HUES6 (cell line): ENCODE measurements around the gene HTR3C.
"Not testable (repeated sequence)": the region's sequence is repeated elsewhere in the genome, so short reads cannot be mapped to it uniquely, and the experiment has no call there.

Experiments
- H3K27ac ChIP-seq: 2 replicates; pipeline ENCODE4 v1.7.0; 2013; ENCODE audit warnings: low read depth, mild to moderate bottlenecking, low read length, inconsistent platforms
- H3K27me3 ChIP-seq: 2 replicates; pipeline ENCODE4 v1.6.1; 2013; ENCODE audit warnings: low read length; ENCODE audit not compliant: control insufficient read depth, insufficient read depth
- H3K36me3 ChIP-seq: 2 replicates; pipeline ENCODE4 v1.6.1; 2013; ENCODE audit warnings: low read length; ENCODE audit not compliant: control insufficient read depth, insufficient read depth
- H3K4me1 ChIP-seq: 2 replicates; pipeline ENCODE4 v1.6.1; 2013; ENCODE audit warnings: low read length; ENCODE audit not compliant: control insufficient read depth, insufficient read depth
- H3K4me3 ChIP-seq: 2 replicates; pipeline ENCODE4 v1.5.1; 2013; ENCODE audit warnings: low read depth, low read length
- H3K9ac ChIP-seq: one replicate; pipeline ENCODE4 v1.6.1; 2013; ENCODE audit warnings: mild to moderate bottlenecking, low read length
- H3K9me3 ChIP-seq: 2 replicates; pipeline ENCODE4 v1.6.1; 2013; ENCODE audit warnings: low read depth, low read length; ENCODE audit not compliant: control insufficient read depth, insufficient read depth

HTR3C gene

DNA sequence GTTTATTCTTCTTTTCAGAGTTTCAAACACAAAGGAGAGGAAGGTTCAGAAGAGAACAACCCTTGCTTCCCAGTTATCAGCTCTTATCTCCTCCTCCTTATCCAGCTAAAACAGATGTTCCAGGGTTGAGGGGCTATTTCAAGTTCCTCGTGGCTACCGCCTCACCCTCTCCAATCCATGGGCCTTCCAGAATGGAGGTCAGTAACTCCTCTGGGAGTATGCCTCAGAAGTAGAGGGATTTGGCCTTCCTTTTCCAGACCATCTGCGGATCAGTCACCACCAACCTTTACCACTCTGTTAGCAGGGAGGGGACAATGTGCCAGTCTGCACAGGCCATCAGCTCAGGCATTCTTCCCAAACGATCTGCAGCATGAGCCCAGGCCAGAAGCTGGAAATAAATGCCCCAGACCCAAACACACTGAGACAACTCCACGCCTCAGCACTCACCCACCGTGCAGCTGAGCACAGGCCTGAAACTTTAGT is 14.8 kb downstream of the HTR3C start:
- H3K36me3 ChIP-seq, result no peaks in the 10 kb centered on the region
- H3K27ac ChIP-seq, result no peak overlapping the region
- H3K4me3 ChIP-seq, result no peak overlapping the region
- H3K27me3 ChIP-seq, result no peaks in the 10 kb centered on the region
- peaks cover 9% of the 10 kb centered on the region for H3K9me3 ChIP-seq
- H3K4me1 ChIP-seq, result no peaks in the 10 kb centered on the region
- no peak overlapping the region for H3K9ac ChIP-seq

DNA sequence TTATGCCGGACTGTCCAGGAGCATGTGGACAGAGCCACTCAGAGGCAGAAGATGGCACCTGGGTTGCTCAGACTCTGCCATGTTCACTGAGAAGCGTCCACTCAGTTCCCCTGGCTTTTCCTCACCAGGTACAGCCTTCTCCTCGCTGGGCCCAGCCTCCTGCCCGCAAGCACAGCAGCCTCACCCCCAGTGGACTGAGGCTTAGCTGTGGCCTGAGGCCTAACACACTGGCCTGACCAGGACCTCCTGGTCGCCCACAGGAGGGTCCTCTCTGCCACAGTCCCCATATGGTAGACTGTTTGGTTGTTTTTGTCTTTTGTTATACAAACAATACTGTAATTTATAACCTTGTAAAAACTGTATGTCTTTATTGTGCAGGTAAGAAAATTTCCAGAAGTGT is 15.5 kb downstream of the HTR3C start:
- Histone ChIP-seq H3K27ac (no peak overlapping the region), H3K4me1 (no peaks in the 10 kb centered on the region)

DNA sequence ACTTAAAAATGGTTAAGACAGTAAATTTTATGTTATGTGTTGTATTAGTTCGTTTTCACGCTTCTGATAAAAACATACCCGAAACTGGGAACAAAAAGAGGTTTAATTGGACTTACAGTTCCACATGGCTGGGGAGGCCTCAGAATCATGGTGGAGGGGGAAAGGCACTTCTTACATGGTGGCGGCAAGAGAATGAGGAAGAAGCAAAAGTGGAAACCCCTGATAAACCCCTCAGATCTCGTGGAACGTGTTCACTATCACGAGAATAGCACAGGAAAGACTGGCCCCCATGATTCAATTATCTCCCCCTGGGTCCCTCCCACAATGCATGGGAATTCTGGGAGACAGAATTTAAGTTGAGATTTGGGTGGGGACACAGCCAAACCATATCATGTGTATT is 18.3 kb downstream of the HTR3C start:
- not testable (repeated sequence) for H3K27ac ChIP-seq, H3K4me1 ChIP-seq, H3K9ac ChIP-seq

More for the DNA sequence above, 15.5 kb downstream of the HTR3C start:
- Histone ChIP-seq H3K9me3 (peaks cover 9% of the 10 kb centered on the region), H3K9ac (no peak overlapping the region), H3K36me3 (no peaks in the 10 kb centered on the region), H3K27me3 (no peaks in the 10 kb centered on the region), H3K4me3 (no peak overlapping the region)

DNA sequence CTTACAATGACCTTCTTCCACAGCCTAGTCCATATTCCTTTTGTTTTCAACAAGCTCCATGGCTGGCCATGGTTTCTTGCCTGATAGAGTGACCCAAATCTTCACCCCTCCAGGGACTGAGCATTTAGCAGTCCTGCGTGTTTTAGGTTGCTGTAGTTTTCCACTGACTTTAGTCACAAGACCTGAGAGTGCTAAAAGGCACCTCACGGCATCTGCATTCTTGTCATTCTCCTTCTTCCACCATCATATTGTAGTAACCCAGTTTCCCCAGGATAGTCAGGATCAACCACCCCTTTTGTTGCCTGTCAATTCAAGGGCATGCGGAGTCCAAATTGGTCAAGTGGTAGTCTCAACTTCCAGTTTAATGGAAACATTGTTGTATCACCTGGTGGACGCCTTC is 20.8 kb downstream of the HTR3C start:
- Histone ChIP-seq H3K9ac (no peak overlapping the region), H3K4me3 (no peak overlapping the region), H3K27ac (no peak overlapping the region), H3K9me3 (peaks cover 9% of the 10 kb centered on the region), H3K36me3 (no peaks in the 10 kb centered on the region), H3K4me1 (peaks cover 2% of the 10 kb centered on the region; the same call in 1 of the 2 replicates), H3K27me3 (no peaks in the 10 kb centered on the region)

More for the DNA sequence above, 18.3 kb downstream of the HTR3C start:
- not testable (repeated sequence) for H3K27me3 ChIP-seq, H3K4me3 ChIP-seq, H3K36me3 ChIP-seq, H3K9me3 ChIP-seq

DNA sequence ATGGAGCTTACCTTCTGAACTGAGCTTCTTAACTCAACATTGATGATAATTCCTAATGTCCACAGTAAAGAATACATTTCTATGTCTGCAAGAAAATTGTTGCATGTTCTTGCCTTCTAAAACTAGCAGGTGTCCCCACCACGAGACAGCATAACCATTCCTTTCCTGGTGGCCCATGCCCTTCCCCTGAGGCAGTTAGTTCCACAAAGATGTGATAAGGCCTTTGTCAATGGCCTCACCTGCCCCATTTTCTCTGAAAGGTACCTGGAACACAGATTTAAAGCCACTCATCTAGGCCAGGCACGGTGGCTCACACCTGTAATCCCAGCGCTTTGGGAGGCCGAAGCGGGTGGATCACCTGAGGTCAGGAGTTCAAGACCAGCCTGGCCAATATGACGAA is 23.1 kb downstream of the HTR3C start:
- peaks cover 2% of the 10 kb centered on the region; the same call in 1 of the 2 replicates for H3K4me1 ChIP-seq
- no peak overlapping the region for H3K9ac ChIP-seq
- H3K27ac ChIP-seq, result no peak overlapping the region

DNA sequence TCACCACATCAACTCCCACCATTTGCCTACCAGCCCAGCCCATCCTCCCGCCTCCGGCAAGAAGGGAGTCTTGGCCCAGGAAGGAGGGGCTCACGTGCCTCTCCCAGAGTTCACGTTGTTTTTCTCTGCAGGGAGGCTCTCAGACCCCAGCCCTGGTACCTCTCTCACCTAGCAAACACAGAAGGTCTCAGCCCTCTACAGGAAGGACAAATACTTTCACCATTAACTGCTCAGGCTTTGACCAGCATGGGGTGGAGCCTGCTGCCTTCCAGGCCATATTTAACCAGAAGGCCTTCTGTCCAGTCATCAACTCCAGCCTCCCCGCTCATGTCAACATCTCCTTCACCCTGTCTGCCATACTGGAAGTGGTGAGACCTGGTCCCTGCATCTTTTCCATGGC is 25.0 kb downstream of the HTR3C start:
- H3K4me1 ChIP-seq, result peaks cover 2% of the 10 kb centered on the region; the same call in 1 of the 2 replicates
- H3K9me3 ChIP-seq, result no peaks in the 10 kb centered on the region
- no peak overlapping the region for H3K27ac ChIP-seq
- no peak overlapping the region for H3K9ac ChIP-seq
- H3K4me3 ChIP-seq, result no peak overlapping the region
- H3K36me3 ChIP-seq, result no peaks in the 10 kb centered on the region
- H3K27me3 ChIP-seq, result no peaks in the 10 kb centered on the region

More for the DNA sequence above, 23.1 kb downstream of the HTR3C start:
- H3K9me3 ChIP-seq, result peaks cover 4% of the 10 kb centered on the region; the same call in 1 of the 2 replicates
- H3K4me3 ChIP-seq, result no peak overlapping the region
- H3K27me3 ChIP-seq, result no peaks in the 10 kb centered on the region
- H3K36me3 ChIP-seq, result no peaks in the 10 kb centered on the region

DNA sequence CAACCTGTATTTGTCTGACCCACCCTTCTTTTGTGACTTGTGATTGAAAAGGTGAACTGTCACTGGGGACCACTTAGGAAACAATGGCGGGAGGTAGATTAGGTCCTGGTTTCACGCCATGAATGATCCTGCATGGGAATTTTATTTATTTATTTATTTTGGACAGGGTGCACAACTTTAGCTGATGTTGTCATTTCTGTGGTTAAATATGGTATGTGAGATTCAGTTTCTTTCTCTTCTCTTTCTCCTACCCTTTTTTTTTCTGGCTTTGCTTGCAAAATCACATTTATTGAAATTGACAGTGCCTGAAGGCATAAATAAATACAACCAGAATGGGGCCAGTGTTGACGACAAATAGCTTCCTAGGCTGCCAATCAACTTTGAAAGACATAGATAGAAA is 26.0 kb downstream of the HTR3C start:
- Histone ChIP-seq H3K9ac (no peak overlapping the region), H3K4me1 (peaks cover 2% of the 10 kb centered on the region; the same call in 1 of the 2 replicates), H3K27ac (no peak overlapping the region), H3K27me3 (no peaks in the 10 kb centered on the region), H3K4me3 (no peak overlapping the region), H3K36me3 (no peaks in the 10 kb centered on the region), H3K9me3 (no peaks in the 10 kb centered on the region)

DNA sequence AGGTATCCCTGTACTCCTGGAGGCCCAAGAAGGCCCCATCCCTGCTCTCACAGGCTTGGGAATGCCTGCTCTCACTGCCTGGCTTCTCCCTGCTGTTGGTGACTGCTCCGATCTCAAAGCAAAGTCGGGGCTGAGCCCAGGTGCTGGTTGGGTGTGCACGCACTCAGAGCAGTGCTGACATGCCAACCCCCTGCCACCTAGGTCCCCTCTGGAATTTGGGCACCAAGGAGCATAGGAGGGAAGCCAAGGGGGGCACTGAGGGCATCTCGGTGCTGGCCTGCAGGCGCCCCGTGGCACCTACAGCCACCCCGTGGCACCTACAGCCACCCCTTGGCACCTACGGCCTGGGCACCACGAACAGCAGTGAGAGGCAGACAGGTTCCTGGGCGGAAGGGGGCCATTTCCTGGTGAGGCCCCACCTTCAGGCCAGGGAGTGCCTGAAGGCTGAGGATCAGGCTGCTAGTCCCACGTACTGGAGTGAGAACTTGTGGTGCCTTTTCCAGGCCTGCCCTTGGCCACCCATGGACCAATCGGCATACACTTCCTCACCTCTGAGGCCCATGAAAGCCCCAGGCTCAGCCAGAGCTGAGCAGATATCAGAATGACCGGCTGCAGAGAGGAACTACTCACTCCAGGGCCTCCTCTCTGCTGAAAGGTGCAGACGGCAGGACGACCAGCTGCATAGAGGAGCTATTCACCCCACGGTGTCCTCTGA is 28.4 kb downstream of the HTR3C start:
- Histone ChIP-seq H3K36me3 (no peaks in the 10 kb centered on the region), H3K4me1 (peaks cover 2% of the 10 kb centered on the region; the same call in 1 of the 2 replicates), H3K27ac (no peak overlapping the region), H3K4me3 (no peak overlapping the region), H3K9ac (no peak overlapping the region), H3K9me3 (peaks cover 6% of the 10 kb centered on the region; the same call in 1 of the 2 replicates), H3K27me3 (no peaks in the 10 kb centered on the region)

DNA sequence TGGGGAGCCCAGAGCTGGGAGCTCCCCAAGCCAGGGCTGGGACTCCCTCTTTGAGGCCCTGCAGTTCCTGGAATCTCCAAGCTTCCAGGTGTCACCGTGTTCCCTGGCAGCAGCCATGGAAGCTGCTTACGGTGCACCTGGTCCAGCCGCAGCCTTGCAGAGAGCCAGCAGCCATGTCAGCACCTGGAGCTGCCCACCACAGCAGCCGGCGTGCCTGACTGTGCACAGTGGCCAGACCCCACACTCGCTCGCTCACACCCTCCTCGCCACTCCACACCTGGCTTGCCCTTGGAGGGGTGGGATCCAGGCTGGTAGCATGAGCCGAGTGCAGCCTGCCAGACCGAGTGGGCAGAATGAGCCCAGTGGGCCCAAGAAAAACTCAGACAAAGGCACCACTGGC is 29.2 kb downstream of the HTR3C start:
- H3K9me3 ChIP-seq, result peaks cover 6% of the 10 kb centered on the region; the same call in 1 of the 2 replicates
- H3K4me3 ChIP-seq, result no peak overlapping the region
- H3K27me3 ChIP-seq, result no peaks in the 10 kb centered on the region
- no peaks in the 10 kb centered on the region for H3K36me3 ChIP-seq
- no peak overlapping the region for H3K9ac ChIP-seq
- H3K27ac ChIP-seq, result no peak overlapping the region
- H3K4me1 ChIP-seq, result peaks cover 2% of the 10 kb centered on the region; the same call in 1 of the 2 replicates

DNA sequence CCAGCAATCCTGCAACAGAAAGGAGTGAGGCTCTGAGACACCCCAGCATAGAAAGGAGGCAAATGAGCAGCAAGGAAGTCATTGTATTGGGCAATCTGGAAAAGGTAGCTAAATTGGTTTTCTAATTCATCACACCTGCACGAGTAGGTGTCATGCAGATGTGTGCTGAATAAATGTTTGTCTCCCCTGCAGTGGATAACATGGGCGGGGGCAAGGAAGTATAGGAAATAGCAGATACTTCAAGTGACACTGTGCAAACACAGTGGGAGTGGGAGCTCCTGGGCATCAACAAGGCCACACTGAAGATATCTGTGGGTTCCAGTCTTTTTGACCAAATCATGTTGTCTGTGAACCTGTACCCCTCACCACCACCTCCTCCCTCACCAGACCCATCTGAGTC is 29.6 kb downstream of the HTR3C start:
- H3K4me1 ChIP-seq, result peaks cover 2% of the 10 kb centered on the region; the same call in 1 of the 2 replicates
- no peak overlapping the region for H3K9ac ChIP-seq
- no peak overlapping the region for H3K4me3 ChIP-seq

DNA sequence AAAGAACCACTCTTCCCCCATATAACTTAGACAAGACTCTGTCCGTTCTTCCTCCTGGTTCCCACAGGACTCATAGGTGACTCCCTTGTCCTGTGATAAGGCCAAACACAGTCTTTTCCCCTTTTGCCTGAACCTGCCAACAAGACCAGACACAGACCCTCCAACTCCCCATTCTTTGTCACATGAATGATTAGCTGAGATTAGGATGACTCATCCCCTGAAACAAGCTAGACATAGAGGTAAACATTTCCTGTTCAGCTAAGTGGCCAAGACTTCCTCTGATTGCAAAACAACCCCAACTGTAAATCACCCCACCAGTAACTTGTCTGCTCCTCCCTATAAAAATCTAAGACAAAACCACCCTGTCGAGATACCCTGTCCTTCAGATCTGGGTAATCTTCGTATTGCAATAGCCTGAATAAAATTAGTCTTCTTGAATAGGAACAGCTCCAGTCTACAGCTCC is 32.6 kb downstream of the HTR3C start:
- no peak overlapping the region for H3K4me3 ChIP-seq
- H3K27ac ChIP-seq, result no peak overlapping the region
- no peaks in the 10 kb centered on the region for H3K36me3 ChIP-seq
- H3K9me3 ChIP-seq, result peaks cover 6% of the 10 kb centered on the region; the same call in 1 of the 2 replicates
- H3K4me1 ChIP-seq, result no peaks in the 10 kb centered on the region
- no peaks in the 10 kb centered on the region for H3K27me3 ChIP-seq
- no peak overlapping the region for H3K9ac ChIP-seq

More for the DNA sequence above, 29.6 kb downstream of the HTR3C start:
- Histone ChIP-seq H3K36me3 (no peaks in the 10 kb centered on the region), H3K9me3 (peaks cover 6% of the 10 kb centered on the region; the same call in 1 of the 2 replicates), H3K27me3 (no peaks in the 10 kb centered on the region), H3K27ac (no peak overlapping the region)
